A673 (cell line): ENCODE measurements around the gene HTR3E.

Experiments
- CTCF ChIP-seq: fragments of 300-800, 200-600 bp; sonication (generic); conservative IDR thresholded peaks from 2 replicates; pipeline ENCODE4 v1.5.1; 2017; ENCODE audit warnings: low read depth, mild to moderate bottlenecking, antibody characterized with exemption, low read length, moderate library complexity, mixed read lengths
- EZH2 ChIP-seq: fragments of 200-600 bp; sonication (generic); IDR thresholded peaks from 2 replicates; pipeline ENCODE4 v1.6.1; 2017; ENCODE audit warnings: borderline replicate concordance, low read depth, mild to moderate bottlenecking, mixed read lengths, antibody characterized with exemption, low read length; ENCODE audit not compliant: poor library complexity, severe bottlenecking

DNA sequence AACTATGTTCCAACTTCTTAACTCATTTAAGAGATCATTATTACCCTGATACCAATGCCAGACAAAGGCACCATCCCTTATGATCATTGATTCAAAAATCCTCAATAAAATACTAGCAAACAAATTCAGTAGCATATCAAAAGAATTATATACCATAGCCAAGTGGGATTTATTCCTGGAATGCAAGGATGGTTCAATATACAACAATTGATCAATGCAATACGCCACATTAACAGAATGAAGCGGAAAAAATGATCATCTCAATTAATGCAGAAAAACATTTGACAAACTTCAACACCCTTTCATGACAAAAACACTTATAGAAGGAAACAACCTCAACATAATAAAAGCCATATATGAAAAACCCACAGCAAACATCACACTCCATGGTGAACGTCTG, 4.7 kb upstream of the HTR3E start:
- TF ChIP-seq CTCF (no peak), EZH2 (no peak)
